Smooth muscle cell (in vitro differentiated cells): ENCODE results near the gene BRWD1. TPM values are rescaled to one million over a fixed set of nuclear protein-coding genes. Genes with fewer than 3 reads are reported as not detected.

Experiments
- DNase-seq: peaks from one replicate; lab custom pipeline; 2025; ENCODE audit not compliant: unreplicated experiment; lab: John Stamatoyannopoulos, UW
- H2AFZ ChIP-seq: fragments of 200-600 bp; sonication (generic); 2 replicates; pipeline ENCODE4 v1.6.0; 2016; ENCODE audit warnings: antibody characterized with exemption, low read depth, mild to moderate bottlenecking
- H3F3A ChIP-seq: fragments of 200-600 bp; sonication (generic); 2 replicates; pipeline ENCODE4 v1.6.0; 2017; ENCODE audit warnings: antibody characterized with exemption, low read depth
- H3K27ac ChIP-seq: fragments of 200-600 bp; sonication (generic); 2 replicates; pipeline ENCODE4 v1.5.1; 2016; ENCODE audit warnings: low read depth, mild to moderate bottlenecking
- H3K27me3 ChIP-seq: fragments of 200-600 bp; sonication (generic); 2 replicates; pipeline ENCODE4 v1.6.1; 2016; ENCODE audit warnings: low read depth, mild to moderate bottlenecking
- H3K36me3 ChIP-seq: fragments of 200-600 bp; sonication (generic); 2 replicates; pipeline ENCODE4 v1.5.1; 2016; ENCODE audit warnings: low read depth
- H3K4me1 ChIP-seq: fragments of 200-600 bp; sonication (generic); 2 replicates; pipeline ENCODE4 v1.5.1; 2016; ENCODE audit warnings: low read depth
- H3K4me2 ChIP-seq: fragments of 200-600 bp; sonication (generic); 2 replicates; pipeline ENCODE4 v1.6.0; 2016; ENCODE audit warnings: mild to moderate bottlenecking
- H3K4me3 ChIP-seq: fragments of 200-600 bp; sonication (generic); 2 replicates; pipeline ENCODE4 v1.5.1; 2016; ENCODE audit warnings: mild to moderate bottlenecking
- H3K79me2 ChIP-seq: fragments of 200-600 bp; sonication (generic); 2 replicates; pipeline ENCODE4 v1.6.0; 2016; ENCODE audit warnings: low read depth, mild to moderate bottlenecking
- H3K9ac ChIP-seq: fragments of 200-600 bp; sonication (generic); 2 replicates; pipeline ENCODE4 v1.6.0; 2016; ENCODE audit warnings: low read depth
- H3K9me3 ChIP-seq: fragments of 200-600 bp; sonication (generic); replicated peaks from 2 replicates; pipeline ENCODE4 v1.5.1; 2016; ENCODE audit warnings: low read depth
- H4K20me1 ChIP-seq: fragments of 200-600 bp; sonication (generic); 2 replicates; pipeline ENCODE4 v1.6.0; 2016; ENCODE audit warnings: low read depth
- CTCF ChIP-seq: fragments of 200-600 bp; sonication (generic); IDR thresholded peaks from 2 replicates; pipeline ENCODE4 v1.5.1; 2017; ENCODE audit warnings: borderline replicate concordance, mild to moderate bottlenecking, antibody characterized with exemption; ENCODE audit not compliant: insufficient read depth, poor library complexity, severe bottlenecking
- whole genome bisulfite sequencing: methylation state at CpG from one replicate; pipeline ENCODE4 v1.1.7; 2016; ENCODE audit warnings: low lambda C conversion rate; 5-methylcytosine and 5-hydroxymethylcytosine counted together
- polyA plus RNA-seq: library from polyadenylated mRNA; unstranded; fragments of >200 nt; fragmentation: Nextera tagmentation; extraction: Ambion mirVana; gene quantifications from 2 replicates; pipeline ENCODE4 v1.2.1, GENCODE V29; 2016
- total RNA-seq: library from RNA; depleted of rRNA; stranded (reverse); fragments of >200 nt; gene quantifications from 2 replicates; pipeline ENCODE4 v1.2.3, GENCODE V29; 2014

BRWD1 gene
- total and polyA plus RNA-seq, 2 experiments from 2014 or later, result 19.0 to 51.0 TPM

- WGBS, result 78% methylated on average over 2 of the region's 2 CpGs
- no peak overlapping the region for H3K4me2 ChIP-seq
- H3K4me1 ChIP-seq, result no peaks in the 10 kb centered on the region
- no peaks in the 10 kb centered on the region for H3K9me3 ChIP-seq
- no peaks in the 10 kb centered on the region for H3K27me3 ChIP-seq
- H3F3A ChIP-seq, result peaks cover 21% of the 10 kb centered on the region
- no peak overlapping the region for H2AFZ ChIP-seq
- H3K27ac ChIP-seq, result no peak overlapping the region
- peaks cover 14% of the 10 kb centered on the region for H4K20me1 ChIP-seq
- H3K4me3 ChIP-seq, result no peak overlapping the region
- H3K36me3 ChIP-seq, result peaks cover 10% of the 10 kb centered on the region
- H3K79me2 ChIP-seq, result peaks cover 1% of the 10 kb centered on the region
- TF ChIP-seq CTCF, result no peak
- H3K9ac ChIP-seq, result no peak overlapping the region
- no peak for DNase-seq
Observed at GRCh38 chr21:39339231-39339630, 25.8 kb upstream of the BRWD1 start.

GRCh38 chr21:39336457-39337008 lies 23.1 kb upstream of the BRWD1 start:
- no peak overlapping the region for H3K9ac ChIP-seq
- no peak overlapping the region for H3K4me2 ChIP-seq
- H3K4me3 ChIP-seq, result no peak overlapping the region
- H2AFZ ChIP-seq, result no peak overlapping the region
- no peak overlapping the region for H3K27ac ChIP-seq
- no peaks in the 10 kb centered on the region for H3K4me1 ChIP-seq
- H3K36me3 ChIP-seq, result peaks cover 2% of the 10 kb centered on the region
- H3K79me2 ChIP-seq, result no peaks in the 10 kb centered on the region
- no peak for TF ChIP-seq CTCF
- H4K20me1 ChIP-seq, result no peaks in the 10 kb centered on the region
- H3K27me3 ChIP-seq, result no peaks in the 10 kb centered on the region
- H3F3A ChIP-seq, result peaks cover 17% of the 10 kb centered on the region
- WGBS, result 65% methylated on average over 13 of the region's 13 CpGs
- no peaks in the 10 kb centered on the region for H3K9me3 ChIP-seq
- DNase-seq, result no peak

- H3K27ac ChIP-seq, result no peak overlapping the region
- no peaks in the 10 kb centered on the region for H4K20me1 ChIP-seq
- no peak overlapping the region for H2AFZ ChIP-seq
- no peak for TF ChIP-seq CTCF
- no peaks in the 10 kb centered on the region for H3K79me2 ChIP-seq
- DNase-seq, result no peak
- 94% methylated on average over 4 of the region's 4 CpGs for WGBS
- peaks cover 4% of the 10 kb centered on the region for H3F3A ChIP-seq
- H3K4me3 ChIP-seq, result no peak overlapping the region
- H3K4me1 ChIP-seq, result no peaks in the 10 kb centered on the region
- no peak overlapping the region for H3K9ac ChIP-seq
- H3K9me3 ChIP-seq, result no peaks in the 10 kb centered on the region
- H3K36me3 ChIP-seq, result no peaks in the 10 kb centered on the region
- no peak overlapping the region for H3K4me2 ChIP-seq
- H3K27me3 ChIP-seq, result no peaks in the 10 kb centered on the region
Observed at GRCh38 chr21:39334611-39335010, 21.2 kb upstream of the BRWD1 start.

- no peak for TF ChIP-seq CTCF
- no peak for DNase-seq
- no peaks in the 10 kb centered on the region for H3K79me2 ChIP-seq
Observed at GRCh38 chr21:39332175-39332574, 18.7 kb upstream of the BRWD1 start.

More at GRCh38 chr21:39332175-39332574, 18.7 kb upstream of the BRWD1 start:
- Histone ChIP-seq H3K27me3 (no peaks in the 10 kb centered on the region), H4K20me1 (no peaks in the 10 kb centered on the region), H3K36me3 (no peaks in the 10 kb centered on the region), H3F3A (no peaks in the 10 kb centered on the region), H3K9me3 (no peaks in the 10 kb centered on the region), H3K9ac (no peak overlapping the region), H3K4me3 (no peak overlapping the region), H3K4me1 (no peaks in the 10 kb centered on the region), H2AFZ (no peak overlapping the region), H3K27ac (no peak overlapping the region), H3K4me2 (no peak overlapping the region)
- 46% methylated on average over 8 of the region's 8 CpGs for WGBS
